NCI-H1694 (cell line): ENCODE results near the gene RNF126.

Experiments used
- DNase-seq: peaks from one replicate; lab custom pipeline; 2025; lab: John Stamatoyannopoulos, UW

Gene RNF126

DNA sequence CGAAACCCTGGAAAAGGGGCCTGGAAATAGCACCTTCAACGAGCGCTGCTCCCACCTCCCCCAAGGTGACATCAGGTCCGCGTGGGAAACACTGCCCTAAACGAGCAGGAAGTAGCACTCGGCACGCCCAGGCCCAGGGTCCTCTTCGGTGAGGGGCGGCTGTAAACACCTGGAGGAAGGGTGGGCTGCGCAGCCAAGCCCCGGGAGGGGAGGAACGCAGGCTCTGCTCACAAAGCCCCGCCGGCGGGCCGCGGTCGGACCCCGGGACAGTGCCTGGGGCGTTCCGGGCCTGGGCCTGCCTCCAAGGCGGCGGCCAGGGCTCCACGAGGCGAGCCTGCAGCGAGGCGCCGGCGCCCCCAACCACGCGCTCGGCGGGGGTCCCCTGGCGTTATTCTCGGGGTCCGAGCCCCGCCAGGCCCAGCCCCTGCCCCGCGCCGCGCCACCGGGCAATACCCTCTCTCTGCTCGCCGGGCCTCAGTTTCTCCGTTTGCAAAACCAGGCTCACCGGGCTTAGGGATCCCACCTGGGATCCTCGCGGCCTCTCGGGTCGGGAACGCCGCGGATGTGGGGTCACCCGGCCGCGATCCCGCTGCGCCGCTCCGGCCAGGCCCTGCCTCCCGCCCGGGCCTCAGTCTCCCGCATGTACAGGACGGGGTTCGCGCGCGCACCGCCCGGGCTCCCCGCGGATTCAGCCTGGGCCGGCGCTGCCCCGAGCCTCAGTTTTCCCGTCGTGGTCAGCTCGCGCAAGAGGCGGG is 630 bp downstream of the RNF126 start:
- no peak for DNase-seq

DNA sequence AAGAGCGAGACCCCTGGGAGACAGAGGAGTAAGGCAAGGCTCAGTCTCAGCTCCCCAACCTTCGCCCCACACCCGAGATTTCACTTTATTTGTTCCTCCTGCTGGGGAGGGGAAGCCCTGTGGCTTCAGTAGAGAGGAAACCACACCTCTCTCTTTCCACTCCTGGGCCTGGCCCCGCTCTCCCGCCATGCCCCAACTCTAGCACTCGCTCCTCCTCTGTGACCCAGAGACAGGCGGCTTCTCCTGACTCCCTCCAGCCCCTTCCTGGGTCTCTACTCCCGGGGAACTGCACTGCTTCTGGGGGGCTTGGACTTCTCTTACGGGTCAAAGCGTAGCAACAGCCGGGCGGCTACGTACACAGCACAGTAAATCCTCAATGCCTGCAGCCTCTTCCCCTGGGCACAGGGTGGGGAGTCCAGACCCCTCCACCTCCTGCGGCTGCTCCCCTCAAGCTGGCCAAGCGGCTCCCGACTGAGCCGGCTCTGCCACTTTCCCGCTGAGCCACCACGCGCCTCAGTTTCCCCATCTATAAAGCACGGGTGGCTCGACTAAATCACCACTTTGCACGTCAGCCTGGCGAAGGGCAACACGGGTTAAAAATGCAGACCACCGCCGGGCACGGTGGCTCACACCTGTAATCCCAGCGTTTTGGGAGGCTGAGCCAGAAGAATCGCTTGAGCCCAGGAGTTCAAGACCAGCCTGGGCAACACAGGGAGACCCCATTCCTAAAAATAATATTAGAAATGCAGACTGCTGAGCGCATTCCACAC is 1.4 kb downstream of the RNF126 start:
- no peak for DNase-seq

DNA sequence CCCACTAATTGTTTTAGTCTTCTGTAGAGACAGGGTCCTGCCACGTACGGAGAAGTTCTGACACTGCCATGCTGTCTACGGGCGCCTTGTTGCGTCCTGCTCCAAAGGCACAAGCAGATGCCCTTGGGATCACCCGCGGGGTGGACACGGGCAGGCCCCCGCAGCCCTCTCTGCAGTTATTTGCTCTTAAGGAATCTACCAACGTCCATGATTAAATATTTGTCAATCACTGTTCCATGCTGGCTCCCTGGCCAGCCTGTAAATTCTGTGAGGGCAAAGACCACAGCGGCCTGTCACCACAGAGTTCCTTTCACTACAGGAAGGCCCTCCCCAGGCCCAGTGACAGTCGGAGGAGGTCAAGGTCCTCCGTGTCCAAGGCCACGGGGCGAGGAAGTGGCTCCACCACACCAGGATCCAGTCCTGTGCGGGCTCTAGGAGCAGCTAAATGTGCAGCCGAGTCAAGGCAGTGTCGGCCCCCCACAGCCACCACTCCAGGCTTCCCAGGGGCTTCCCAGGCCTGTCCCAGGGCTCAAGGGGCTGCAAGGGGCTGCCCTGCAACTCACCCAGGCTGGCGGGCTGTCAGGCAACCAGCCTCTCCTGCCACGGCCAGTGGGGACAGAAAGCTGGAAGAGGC is 2.1 kb downstream of the RNF126 start:
- no peak for DNase-seq

DNA sequence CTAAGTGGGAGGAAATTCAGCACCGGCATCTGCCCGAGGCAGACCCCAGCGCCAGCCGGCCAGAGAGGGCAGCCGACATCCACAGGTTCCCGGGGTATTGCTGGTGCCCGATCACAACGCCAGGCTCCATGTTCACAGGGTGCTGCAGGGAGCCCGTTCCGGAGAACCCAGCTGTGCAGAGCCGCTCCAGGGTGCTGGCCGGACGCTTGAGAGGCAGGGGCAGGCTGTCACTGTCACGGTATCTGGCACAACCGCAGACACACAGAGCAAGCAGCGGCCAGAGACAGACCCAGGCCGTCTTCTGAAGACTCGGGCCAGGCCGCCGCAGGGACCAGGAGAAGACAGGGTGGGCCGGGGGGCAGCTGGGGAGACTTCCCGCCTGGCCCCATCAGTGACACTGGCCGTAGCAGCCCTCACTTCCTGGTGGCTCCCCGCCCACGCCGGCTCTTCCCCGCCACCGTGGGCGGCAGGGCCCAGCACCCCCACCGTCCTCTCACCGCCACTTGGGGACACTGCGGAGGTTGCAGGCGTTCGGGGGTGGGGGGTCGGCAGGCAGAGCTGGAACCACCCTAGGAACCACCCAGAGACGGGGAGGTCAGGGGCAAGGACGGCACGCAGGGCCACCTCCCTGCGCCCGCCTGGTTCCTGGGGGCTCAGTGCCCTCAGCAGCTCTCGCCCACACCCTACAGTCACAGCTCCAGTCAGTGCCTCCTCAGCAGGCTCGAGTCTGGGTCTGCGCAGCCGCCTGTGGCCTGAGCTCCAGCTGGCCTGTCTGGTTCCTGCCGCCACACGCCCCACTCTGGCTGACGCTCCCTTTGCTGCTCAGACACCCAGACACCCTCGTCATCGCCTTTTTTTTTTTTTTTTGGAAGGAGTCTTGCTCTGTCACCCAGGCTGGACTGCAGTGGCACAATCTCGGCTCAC is 3.8 kb downstream of the RNF126 start:
- no peak for DNase-seq

DNA sequence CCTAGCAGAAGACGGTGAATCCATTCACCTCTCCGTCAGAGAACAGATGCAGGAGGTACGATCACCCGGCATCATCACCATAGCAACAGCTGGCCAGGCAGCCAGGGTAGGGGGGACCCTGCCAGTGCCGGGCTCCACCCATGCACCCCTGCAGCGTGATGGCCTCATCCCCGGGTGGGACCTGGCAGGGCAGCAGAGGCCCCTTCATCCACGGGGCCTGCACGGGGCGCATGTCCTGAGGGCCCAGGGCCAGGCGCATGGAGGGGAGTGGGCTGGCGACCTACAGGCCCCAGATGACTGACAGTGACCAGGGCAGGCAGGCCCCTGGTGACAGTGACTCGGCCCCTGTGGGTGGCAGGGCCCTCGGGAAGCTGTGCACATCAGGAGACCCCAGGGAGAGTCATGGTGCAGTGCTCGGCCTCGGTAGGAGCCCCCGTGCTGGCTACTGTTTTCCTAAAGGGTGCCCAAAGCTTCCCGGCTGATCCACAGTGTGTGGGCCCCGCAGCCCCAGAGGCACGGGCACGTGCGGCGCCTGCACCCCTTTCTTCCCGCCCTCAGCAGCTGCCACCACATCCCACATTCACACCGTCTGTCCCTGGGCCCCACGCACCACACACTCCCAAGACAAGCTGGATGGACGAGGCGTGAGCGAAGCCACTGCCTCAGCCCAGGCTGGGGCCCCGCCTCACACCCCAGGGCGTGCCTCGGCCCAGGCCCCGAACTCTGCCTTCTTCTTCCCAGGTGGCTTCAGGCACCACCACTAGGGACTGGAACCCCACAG is 4.8 kb downstream of the RNF126 start:
- no peak for DNase-seq

DNA sequence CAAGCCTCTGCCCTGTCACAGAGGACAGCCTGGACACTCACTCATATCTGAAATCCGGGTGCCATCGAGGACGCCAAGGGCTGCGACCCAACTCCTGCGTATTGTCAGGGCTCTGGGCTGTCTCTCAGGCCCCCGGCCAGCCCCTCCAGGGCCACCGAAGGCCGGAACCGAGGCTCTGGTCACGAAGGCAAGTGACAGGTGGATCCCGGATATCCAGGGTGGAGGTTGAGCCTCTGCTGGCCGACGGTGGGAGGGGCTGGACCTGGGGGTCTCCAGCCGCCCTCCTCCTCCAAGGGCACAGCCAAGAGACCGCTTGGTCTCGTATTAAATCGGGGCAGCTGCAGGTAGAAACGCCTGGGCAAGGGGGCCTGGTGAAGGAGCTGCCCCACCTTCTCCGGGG is 5.4 kb downstream of the RNF126 start:
- DNase-seq, result no peak

DNA sequence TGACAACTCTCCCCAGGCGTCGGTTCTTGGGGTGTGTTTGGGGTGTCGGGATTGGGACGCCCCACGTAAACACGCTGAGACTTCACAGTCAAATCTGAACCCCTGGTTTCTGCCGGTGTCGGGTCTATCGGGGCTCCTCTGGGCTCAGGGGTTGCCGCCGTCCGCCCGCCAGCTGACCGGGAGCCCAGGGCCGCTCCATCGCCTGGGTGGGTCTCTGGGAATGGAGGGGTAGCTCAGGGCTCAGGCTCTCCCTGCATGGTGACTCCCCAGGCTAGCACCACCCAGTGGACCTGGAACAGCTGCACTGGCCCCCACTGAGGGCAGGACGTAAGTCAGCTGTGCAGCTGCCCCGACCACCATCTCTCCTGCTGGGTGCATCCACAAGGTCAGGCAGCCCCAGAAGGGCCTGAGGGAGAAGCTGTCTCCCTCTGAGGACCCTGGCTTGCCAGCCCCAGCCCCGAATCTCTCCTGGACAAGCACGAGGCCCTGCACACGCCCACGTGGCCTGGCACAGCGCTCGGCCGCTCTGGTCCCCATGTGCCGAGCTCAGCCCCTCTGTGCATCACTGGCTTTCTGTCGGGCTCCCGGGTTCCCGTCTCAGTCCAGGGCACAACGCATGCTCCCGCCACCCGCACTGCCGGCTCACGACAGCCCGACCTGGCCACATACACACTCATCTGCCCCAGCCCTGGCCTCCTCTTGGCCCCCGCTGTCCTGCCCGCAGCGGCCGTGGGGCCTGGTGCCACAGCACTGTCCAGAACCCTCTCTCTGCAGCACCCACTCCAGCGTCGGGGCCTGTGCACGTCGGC is 6.1 kb downstream of the RNF126 start:
- DNase-seq, result no peak

DNA sequence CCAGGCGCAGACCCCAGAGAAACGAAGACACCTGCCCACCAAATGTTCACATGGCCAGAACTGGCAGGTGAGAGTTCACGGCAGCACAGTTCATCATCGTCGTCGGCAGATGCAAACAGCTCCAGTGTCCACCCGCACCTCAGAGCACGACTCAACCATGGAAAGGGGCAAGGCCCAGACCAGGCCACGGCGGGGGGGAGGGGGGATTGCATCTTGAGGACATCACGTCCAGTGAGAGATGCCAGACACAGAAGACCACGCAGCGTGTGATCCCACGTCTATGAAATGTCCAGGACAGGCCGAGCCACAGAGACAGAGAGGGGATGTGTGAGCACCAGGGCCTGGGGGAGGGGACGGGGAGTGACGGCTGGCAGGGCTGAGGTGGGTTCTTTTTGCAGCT is 7.3 kb downstream of the RNF126 start:
- DNase-seq, result no peak

DNA sequence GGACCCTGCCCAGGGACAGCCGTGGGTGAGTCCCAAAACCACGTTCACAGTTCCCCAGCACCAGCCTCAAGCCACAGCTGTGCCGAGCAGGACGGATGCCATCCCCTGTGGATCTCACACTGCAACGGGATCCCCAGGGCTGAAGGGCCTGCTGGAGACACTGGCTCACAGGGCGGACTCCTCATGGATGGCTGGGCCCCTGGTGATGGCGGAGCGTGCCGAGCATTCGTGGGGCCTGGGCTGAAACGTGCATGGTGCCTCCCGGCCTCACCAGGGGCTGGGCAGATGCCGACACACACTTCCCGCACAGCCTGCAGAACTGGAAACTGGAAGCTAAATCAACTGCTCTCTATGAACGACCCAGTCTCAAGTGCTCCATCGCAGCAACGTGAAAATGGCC is 9.6 kb downstream of the RNF126 start:
- DNase-seq, result no peak

DNA sequence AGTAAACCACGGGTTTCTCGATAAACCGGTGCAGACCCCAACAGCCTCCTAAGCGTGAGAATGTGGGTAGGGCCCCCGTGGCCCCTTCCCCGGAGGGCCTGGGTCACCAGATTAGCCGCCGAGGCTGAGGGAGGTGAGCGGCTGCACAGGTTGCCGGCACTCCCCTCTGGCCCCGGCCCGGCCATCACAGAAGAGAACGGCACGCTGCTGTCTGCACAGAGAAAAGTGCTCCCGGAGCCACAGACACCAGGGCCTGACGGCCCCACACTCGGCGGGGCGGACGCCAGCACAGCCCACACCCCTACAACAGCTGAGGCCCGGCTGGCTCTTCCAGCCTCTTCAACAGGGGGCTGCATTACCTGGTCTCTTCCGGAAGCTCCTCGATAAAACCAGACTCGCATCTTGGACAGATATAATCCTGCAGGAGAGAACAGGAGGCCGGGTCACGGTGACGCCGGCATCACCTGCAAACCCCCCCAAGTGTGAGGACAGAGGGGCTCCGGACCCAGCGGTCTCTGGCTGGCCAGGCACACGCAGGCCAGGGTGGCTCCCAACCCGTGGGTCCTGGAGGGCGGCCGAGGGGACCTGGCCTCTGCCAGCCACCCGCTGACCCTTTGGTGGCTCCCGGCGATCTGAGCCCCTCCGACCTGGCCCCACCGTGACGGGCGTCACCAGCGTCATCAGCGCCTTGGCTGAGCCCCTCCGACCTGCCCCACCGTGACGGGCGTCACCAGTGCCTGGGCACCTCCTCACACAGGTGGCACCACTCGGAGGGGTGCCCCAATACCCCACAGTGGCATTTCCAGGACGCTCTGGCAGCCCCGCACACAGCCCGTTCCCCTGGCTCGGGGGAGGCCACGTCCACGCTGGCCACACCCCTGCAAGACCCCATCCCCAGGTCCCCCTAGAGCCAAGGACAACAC is 10.3 kb downstream of the RNF126 start:
- DNase-seq, result no peak

DNA sequence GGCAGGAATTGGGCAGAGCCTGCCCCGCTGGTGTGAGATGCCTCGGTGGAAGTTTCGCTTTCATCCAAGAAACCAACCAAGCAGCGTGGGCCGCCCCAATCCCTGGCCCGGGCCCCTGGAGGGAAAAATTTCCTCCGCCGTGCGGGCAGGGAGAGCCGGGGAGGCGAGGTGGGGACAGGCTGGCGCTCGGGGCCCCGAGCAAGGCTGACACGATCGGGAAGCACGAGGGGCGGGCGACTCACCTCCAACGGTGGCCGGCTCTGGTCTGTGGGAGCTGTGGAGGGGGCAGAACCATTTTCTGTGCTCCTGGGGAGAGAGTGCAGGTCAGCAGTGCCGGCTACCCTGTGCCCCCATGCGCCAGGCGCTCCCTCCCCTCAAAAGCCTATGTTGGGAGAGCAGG is 11.0 kb downstream of the RNF126 start:
- DNase-seq, result no peak

DNA sequence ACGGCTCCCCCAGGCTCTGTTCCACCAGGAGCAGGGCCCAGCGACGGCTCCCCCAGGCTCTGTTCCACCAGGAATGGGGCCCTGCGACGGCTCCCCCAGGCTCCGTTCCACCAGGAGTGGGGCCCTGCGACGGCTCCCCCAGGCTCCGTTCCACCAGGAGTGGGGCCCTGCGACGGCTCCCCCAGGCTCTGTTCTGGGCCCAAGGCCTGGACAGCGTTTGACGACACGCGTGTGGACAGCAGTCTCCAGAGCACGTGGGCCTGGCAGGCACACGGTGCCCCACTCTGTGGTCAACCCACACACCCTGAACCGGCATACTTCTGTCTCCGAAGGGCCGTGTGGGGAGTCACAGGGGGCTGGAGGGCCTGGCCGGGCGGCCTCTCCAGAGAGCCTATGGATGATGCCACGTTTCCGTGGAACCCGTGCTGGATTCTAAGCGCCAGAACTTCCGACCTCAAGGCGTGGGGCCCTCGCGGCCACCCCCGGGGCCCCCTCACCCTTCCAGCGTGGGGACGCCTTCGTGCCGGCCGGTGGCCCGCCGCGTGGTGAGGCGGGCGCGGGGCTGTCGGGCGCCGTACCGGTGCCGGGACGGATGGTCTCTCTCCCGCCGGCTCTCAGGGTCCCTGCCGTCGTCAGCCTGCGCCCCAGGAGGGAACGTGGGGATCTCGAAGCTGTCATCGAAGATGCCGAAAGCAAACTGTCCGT is 11.7 kb downstream of the RNF126 start:
- DNase-seq, result no peak

DNA sequence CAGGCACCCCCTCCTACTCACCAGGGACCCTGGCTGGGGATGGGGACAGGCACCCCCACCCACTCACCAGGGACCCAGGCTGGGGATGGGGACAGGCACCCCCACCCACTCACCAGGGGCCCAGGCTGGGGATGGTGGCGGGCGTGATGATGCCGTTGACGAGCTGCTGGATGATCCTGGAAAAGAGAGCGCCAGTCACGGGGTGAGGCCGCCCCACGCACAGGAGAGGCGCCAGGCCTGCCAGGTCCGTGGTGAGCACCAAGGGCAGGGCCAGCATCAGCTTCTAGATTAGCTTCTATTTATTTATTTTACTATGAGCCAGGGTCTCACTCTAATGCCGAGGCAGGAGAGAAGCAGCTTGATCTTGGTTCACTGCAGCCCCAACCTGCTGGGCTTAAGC is 12.9 kb downstream of the RNF126 start:
- no peak for DNase-seq

DNA sequence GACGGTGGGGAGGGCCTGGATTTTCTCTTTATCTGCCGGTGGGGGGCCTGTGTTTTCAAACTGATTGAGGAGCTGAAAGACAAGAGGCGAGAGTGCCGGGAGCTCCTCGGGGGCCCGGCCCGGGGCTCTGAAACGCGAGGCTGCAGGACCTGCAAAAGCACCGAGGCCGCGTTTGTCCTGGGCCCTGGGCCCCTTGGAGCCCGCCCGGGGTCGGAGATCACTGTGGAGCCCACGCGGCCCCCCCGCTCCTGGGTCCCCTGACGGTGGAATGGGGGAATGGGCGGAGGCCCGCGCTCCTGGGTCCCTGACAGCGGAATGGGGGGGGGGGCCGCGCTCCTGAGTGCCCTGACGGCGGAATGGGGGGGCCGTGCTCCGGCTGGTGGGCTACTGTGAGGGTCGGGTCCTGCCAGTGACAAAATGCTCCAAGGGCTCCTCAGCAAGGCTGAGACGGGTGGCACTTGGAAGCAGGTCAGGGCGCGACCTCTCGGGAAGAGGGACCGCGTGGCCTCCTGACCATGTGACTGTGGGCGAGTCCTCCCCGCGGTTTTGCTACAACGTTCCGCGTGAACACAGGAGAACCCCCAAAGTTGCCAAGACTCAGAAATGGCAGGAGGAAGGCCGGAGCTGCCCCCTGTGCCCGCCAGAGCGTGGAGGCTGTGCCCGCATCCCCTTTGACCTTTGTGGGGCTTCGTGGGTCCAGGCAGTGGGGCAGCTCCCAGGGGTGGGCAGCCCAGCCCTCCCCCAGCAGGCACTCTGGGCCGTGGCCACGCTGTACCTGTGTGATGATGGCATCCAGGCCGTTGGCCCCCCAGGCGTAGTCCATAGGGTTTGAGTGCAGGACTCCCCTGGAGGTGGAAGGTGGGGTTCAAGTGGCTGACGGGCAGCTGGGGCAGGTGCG is 13.9 kb downstream of the RNF126 start:
- no peak for DNase-seq

DNA sequence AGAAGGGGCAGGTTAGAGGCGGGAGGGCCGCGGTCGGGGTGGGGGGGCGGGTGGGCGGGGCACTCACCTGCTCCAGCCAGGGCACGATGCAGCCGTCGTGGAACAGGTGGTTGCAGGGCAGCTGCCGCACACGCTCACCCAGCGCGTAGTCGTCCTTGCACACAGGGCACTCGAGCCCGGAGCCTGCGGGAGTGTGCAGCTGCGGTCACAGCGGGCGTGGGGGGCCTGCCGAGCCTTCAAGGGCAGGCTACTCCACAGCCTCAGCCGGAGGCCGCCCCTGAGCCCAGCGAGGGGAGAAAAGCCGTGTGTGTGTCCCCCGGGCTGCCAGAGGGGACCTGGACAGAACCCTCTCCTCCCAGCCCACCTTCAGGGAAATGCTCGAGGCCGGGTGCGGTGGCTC is 14.7 kb downstream of the RNF126 start:
- no peak for DNase-seq

DNA sequence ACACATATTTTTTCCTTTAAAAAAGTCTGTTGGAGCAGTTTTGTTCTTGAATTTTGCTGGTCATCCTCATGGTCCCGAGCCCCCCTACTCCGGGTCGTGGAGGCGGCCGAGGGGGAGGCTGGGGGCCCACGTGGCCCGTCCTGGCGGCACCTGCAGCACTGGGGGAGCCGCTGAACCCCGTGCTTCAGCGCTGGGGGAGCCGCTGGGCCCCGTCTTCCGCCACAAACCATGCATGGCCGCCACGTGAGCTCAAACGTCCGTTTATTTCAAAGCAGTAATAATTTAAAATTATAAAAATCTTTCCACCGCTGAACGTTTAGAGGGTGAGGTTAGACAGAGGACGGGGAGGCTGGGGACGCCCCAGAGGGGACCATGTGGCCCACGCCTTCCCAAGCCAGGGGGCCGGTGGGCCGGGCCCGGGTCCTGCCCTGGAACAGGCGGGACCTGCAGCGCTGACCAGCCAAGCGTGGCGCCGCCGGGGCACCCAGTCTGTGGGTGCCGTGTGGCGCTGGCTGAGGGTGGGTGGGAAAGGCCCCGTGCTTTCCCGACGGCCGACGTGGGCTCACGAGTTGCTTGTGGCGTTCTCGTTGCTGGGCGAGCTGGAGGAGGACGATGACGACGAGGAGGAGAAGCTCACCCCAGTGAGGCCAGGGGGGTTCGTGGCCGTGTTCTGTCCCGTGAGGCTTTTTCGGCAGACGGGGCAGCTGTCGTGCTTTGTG is 15.3 kb downstream of the RNF126 start:
- no peak for DNase-seq
